HepG2 (cell line): ENCODE data around the gene ETFDH. TPM values are rescaled to one million over a fixed set of nuclear protein-coding genes. Genes with fewer than 3 reads are reported as not detected.

Experiments used
- ATF7-NPFF ChIP-seq: sonication (generic); formaldehyde crosslinking; IDR thresholded peaks from 2 replicates; pipeline ENCODE4 v1.8.1; 2023; ENCODE audit warnings: mild to moderate bottlenecking, low read depth, missing genetic modification reagents, moderate library complexity
- BATF2 ChIP-seq: sonication (generic); formaldehyde crosslinking; IDR thresholded peaks from 2 replicates; pipeline ENCODE4 v1.8.0; 2022; ENCODE audit warnings: mild to moderate bottlenecking, missing genetic modification reagents, moderate library complexity
- CEBPB ChIP-seq: IDR thresholded peaks from 2 replicates; pipeline ENCODE4 v1.6.1; 2011; ENCODE audit warnings: low read depth, low read length, improper control_type of control experiment, borderline replicate concordance
- CHD4 ChIP-seq: fragments of 200-600 bp; sonication (generic); IDR thresholded peaks from 2 replicates; pipeline ENCODE4 v1.7.0; 2017; ENCODE audit warnings: mild to moderate bottlenecking, low read length, borderline replicate concordance
- CREBL2 ChIP-seq: sonication (generic); formaldehyde crosslinking; IDR thresholded peaks from 2 replicates; pipeline ENCODE4 v1.8.1; 2023; ENCODE audit warnings: missing genetic modification reagents, mild to moderate bottlenecking, borderline replicate concordance
- ETV6 ChIP-seq: sonication (generic); formaldehyde crosslinking; conservative IDR thresholded peaks from 2 replicates; pipeline ENCODE4 v1.4.0; 2020; ENCODE audit warnings: missing genetic modification reagents
- FOXO1 ChIP-seq: sonication (generic); formaldehyde crosslinking; IDR thresholded peaks from 2 replicates; pipeline ENCODE4 v1.4.0; 2020; ENCODE audit warnings: missing genetic modification reagents
- HDAC6 ChIP-seq: fragments of 200-600 bp; sonication (generic); IDR thresholded peaks from 2 replicates; pipeline ENCODE4 v1.7.0; 2017; ENCODE audit warnings: mild to moderate bottlenecking, antibody characterized with exemption, low read length, low read depth
- IKZF5 ChIP-seq: IDR thresholded peaks from 2 replicates; pipeline ENCODE4 v1.6.1; 2018; ENCODE audit warnings: missing genetic modification reagents, mild to moderate bottlenecking, missing compliant biosample characterization
- KDM1A ChIP-seq: IDR thresholded peaks from 2 replicates; pipeline ENCODE4 v1.6.1; 2016; ENCODE audit warnings: missing compliant biosample characterization
- KLF6 ChIP-seq: IDR thresholded peaks from 2 replicates; pipeline ENCODE4 v1.8.0; 2016; ENCODE audit warnings: missing biosample characterization, missing genetic modification reagents
- MED13 ChIP-seq: sonication (generic); formaldehyde crosslinking; IDR thresholded peaks from 2 replicates; pipeline ENCODE4 v1.5.0; 2020; ENCODE audit warnings: missing genetic modification reagents
- MTF1 ChIP-seq: sonication (generic); formaldehyde crosslinking; IDR thresholded peaks from 2 replicates; pipeline ENCODE4 v1.5.0; 2020; ENCODE audit warnings: missing genetic modification reagents
- RFX3 ChIP-seq: IDR thresholded peaks from 2 replicates; pipeline ENCODE4 v1.6.1; 2016; ENCODE audit warnings: missing biosample characterization, missing genetic modification reagents
- SKIL ChIP-seq: sonication (generic); formaldehyde crosslinking; IDR thresholded peaks from 2 replicates; pipeline ENCODE4 v1.8.0; 2022; ENCODE audit warnings: missing genetic modification reagents, mild to moderate bottlenecking, moderate library complexity, borderline replicate concordance
- SNAI1 ChIP-seq: sonication (generic); formaldehyde crosslinking; IDR thresholded peaks from 2 replicates; pipeline ENCODE4 v1.5.0; 2020; ENCODE audit warnings: mild to moderate bottlenecking, missing genetic modification reagents, borderline replicate concordance
- SP140L ChIP-seq: sonication (generic); formaldehyde crosslinking; IDR thresholded peaks from 2 replicates; pipeline ENCODE4 v1.4.0; 2020; ENCODE audit warnings: missing genetic modification reagents, borderline replicate concordance
- SP5 ChIP-seq: IDR thresholded peaks from 2 replicates; pipeline ENCODE4 v1.6.1; 2016; ENCODE audit warnings: low read depth, borderline replicate concordance
- TEF ChIP-seq: sonication (generic); formaldehyde crosslinking; IDR thresholded peaks from 2 replicates; pipeline ENCODE4 v1.5.0; 2020; ENCODE audit warnings: missing genetic modification reagents
- TMF1 ChIP-seq: sonication (generic); formaldehyde crosslinking; IDR thresholded peaks from 2 replicates; pipeline ENCODE4 v1.8.1; 2022; ENCODE audit warnings: low read depth, missing genetic modification reagents
- ZFP36 ChIP-seq: fragments of 150-350 bp; IDR thresholded peaks from 2 replicates; pipeline ENCODE4 v1.6.1; 2018; ENCODE audit warnings: borderline replicate concordance, low read length, low read depth; ENCODE audit not compliant: partially characterized antibody
- ZKSCAN1 ChIP-seq: fragments of 150-350 bp; IDR thresholded peaks from 2 replicates; pipeline ENCODE4 v1.6.1; 2014; ENCODE audit warnings: low read length
- ZNF136 ChIP-seq: sonication (generic); formaldehyde crosslinking; IDR thresholded peaks from 2 replicates; pipeline ENCODE4 v1.8.1; 2022; ENCODE audit warnings: low read depth, mild to moderate bottlenecking, moderate library complexity, missing genetic modification reagents
- ZNF232 ChIP-seq: sonication (generic); formaldehyde crosslinking; IDR thresholded peaks from 2 replicates; pipeline ENCODE4 v1.4.0; 2020; ENCODE audit warnings: missing genetic modification reagents, borderline replicate concordance
- ZNF572 ChIP-seq: sonication (generic); formaldehyde crosslinking; IDR thresholded peaks from 2 replicates; pipeline ENCODE4 v1.5.1; 2020; ENCODE audit warnings: mild to moderate bottlenecking, missing genetic modification reagents
- ZNF678 ChIP-seq: sonication (generic); formaldehyde crosslinking; IDR thresholded peaks from 2 replicates; pipeline ENCODE4 v1.4.0; 2020; ENCODE audit warnings: mild to moderate bottlenecking, missing genetic modification reagents
- ZNF83 ChIP-seq: sonication (generic); formaldehyde crosslinking; IDR thresholded peaks from 2 replicates; pipeline ENCODE4 v1.4.0; 2020; ENCODE audit warnings: missing genetic modification reagents, mild to moderate bottlenecking, borderline replicate concordance
- polyA plus RNA-seq, 8 experiments: library from polyadenylated mRNA; depleted of rRNA in 3 of 8; stranded (reverse) in 7 of 8; unstranded in 1 of 8; fragments of >200 nt; fragmentation: Illumina TruSeq in 4 of 8; extraction: Trizol in 4 of 8; gene quantifications; 2 replicates each; pipeline versions ENCODE4 v1.2.1 to v1.2.3, GENCODE V29; 2011 to 2016; ENCODE audit warnings: low read depth in 4 of 8, missing spikeins in 1 of 8, mixed read lengths in 1 of 8; ENCODE audit not compliant: insufficient read depth in 1 of 8
- total RNA-seq, 5 experiments: library from RNA; depleted of rRNA; stranded (reverse); fragments of >200 nt; fragmentation: Illumina TruSeq; extraction: Trizol; gene quantifications; 2 replicates each; pipeline ENCODE4 v1.2.3, GENCODE V29; 2016; ENCODE audit warnings: low read depth in 1 of 5

The ETFDH gene
- total and polyA plus RNA-seq, 2 of the 13 experiments (the other 11 are each of a cell fraction or from before 2014, with no cell fraction given): 14.7 to 17.8 TPM

- no peak for TF ChIP-seq ZNF232
- TF ChIP-seq ZNF572 (CRISPR knock-in tag): no peak
- no peak for TF ChIP-seq ETV6 (CRISPR knock-in tag)
- TF ChIP-seq FOXO1 (CRISPR knock-in tag): no peak
- no peak for TF ChIP-seq IKZF5
- TF ChIP-seq TMF1 (CRISPR knock-in tag): no peak
- no peak for TF ChIP-seq BATF2
- no peak for TF ChIP-seq KDM1A (CRISPR knock-in tag)
- TF ChIP-seq ZNF136 (CRISPR knock-in tag): no peak
- TF ChIP-seq CHD4: no peak
- no peak for TF ChIP-seq CREBL2 (CRISPR knock-in tag)
- TF ChIP-seq KLF6 (CRISPR knock-in tag): no peak
- no peak for TF ChIP-seq MTF1 (CRISPR knock-in tag)
- no peak for TF ChIP-seq ZNF678
- TF ChIP-seq ZKSCAN1: no peak
- no peak for TF ChIP-seq SNAI1 (CRISPR knock-in tag)
- TF ChIP-seq SP5: no peak
- no peak for TF ChIP-seq CEBPB
- no peak for TF ChIP-seq HDAC6
- no peak for TF ChIP-seq SP140L (CRISPR knock-in tag)
- TF ChIP-seq ZFP36: no peak
- 0 out of 2 replicates have a peak, but pooled peaks have one; percentile 26 for TF ChIP-seq TEF
- TF ChIP-seq RFX3: no peak
- no peak for TF ChIP-seq MED13
- TF ChIP-seq SKIL (CRISPR knock-in tag): no peak
- no peak for TF ChIP-seq ZNF83 (CRISPR knock-in tag)
- no peak for TF ChIP-seq ATF7-NPFF
These were observed 57.8 kb downstream of the ETFDH start (continued) for GRCh38 chr4:158729716-158730559.
